ENCODE data around the gene GLIS1.

- TF ChIP-seq CTCF (conservative IDR thresholded peaks at IDR 0.05; ENCODE audit: low read length) (no peak), EZH2phosphoT487 (IDR thresholded peaks at IDR 0.05; ENCODE audit: borderline replicate concordance) (no peak)
These were observed 260.5 kb downstream of the GLIS1 start for GRCh38 chr1:53478502-53478818.
